Peyer's patch (tissue), 4 donors: ENCODE measurements around the gene TAS1R3. TPM values are rescaled to one million over a fixed set of nuclear protein-coding genes. Genes with fewer than 3 reads are reported as not detected.

Experiments
- DNase-seq, 3 donors: peaks; one replicate each; pipeline ENCODE4 v3.0.0-alpha.2; 2017 to 2019
- H3K27ac ChIP-seq, 4 donors: fragments of 200-600 bp; sonication (generic); one replicate each; pipeline ENCODE4 v1.5.1; 2016 to 2019
- H3K27me3 ChIP-seq, 2 donors: fragments of 200-600 bp; sonication (generic); one replicate each; pipeline ENCODE4 v1.5.1; 2019
- H3K36me3 ChIP-seq, 3 donors: fragments of 200-600 bp; sonication (generic); one replicate each; pipeline ENCODE4 v1.5.1; 2016 to 2019
- H3K4me1 ChIP-seq, 4 donors: fragments of 200-600 bp; sonication (generic); one replicate each; pipeline ENCODE4 v1.5.1; 2016 to 2019
- H3K4me3 ChIP-seq, 4 donors: fragments of 200-600 bp; sonication (generic); 1 replicate in 3 of 4; 2 replicates in 1 of 4; pipeline ENCODE4 v1.5.1; 2016 to 2019; ENCODE audit warnings: mild to moderate bottlenecking in 1 of 4
- H3K9me3 ChIP-seq, 4 donors: fragments of 200-600 bp; sonication (generic); one replicate each; pipeline ENCODE4 v1.5.1; 2016 to 2019; ENCODE audit warnings: mild to moderate bottlenecking in 1 of 4
- CTCF ChIP-seq, 6 experiments: fragments of 450-650 bp in 4 of 6; fragments of 200-600 bp in 2 of 6; sonication (generic) in 1 of 6; IDR thresholded peaks; one replicate each; pipeline ENCODE4 v1.5.1; 2017 to 2019; ENCODE audit warnings: antibody characterized with exemption in 6 of 6, mild to moderate bottlenecking in 3 of 6, moderate library complexity in 1 of 6
- POLR2A ChIP-seq, 2 donors: fragments of 450-650 bp; IDR thresholded peaks; one replicate each; pipeline ENCODE4 v1.5.1; 2017; ENCODE audit warnings: antibody characterized with exemption in 2 of 2, mild to moderate bottlenecking in 2 of 2, moderate library complexity in 2 of 2
- total RNA-seq, 4 donors: library from RNA; depleted of rRNA; stranded (reverse); fragments of >200 nt; gene quantifications; one replicate each; pipeline ENCODE4 v1.1.0, GENCODE V29; 2016

Gene TAS1R3
- total RNA-seq, 4 donors from 2014 or later: 2.1 to 5.8 (median 3.0) TPM

GRCh38 chr1:1332031-1332755 lies 1.1 kb downstream of the TAS1R3 start:
- peaks cover 0 to 35% (median 0%) of the 10 kb centered on the region in 3 donors for H3K36me3 ChIP-seq
- peaks cover 0 to 11% (median 6%) of the 10 kb centered on the region in 4 donors for H3K4me1 ChIP-seq
- no peak for TF ChIP-seq CTCF (IDR thresholded peaks at IDR 0.05)
- no peak for TF ChIP-seq POLR2A (IDR thresholded peaks at IDR 0.05)

GRCh38 chr1:1332774-1333480 lies 1.8 kb downstream of the TAS1R3 start:
- no peak for TF ChIP-seq CTCF (IDR thresholded peaks at IDR 0.05)
- TF ChIP-seq POLR2A (IDR thresholded peaks at IDR 0.05): no peak
- no peak overlapping the region for H3K27ac ChIP-seq
- H3K27me3 ChIP-seq: no peaks in the 10 kb centered on the region
- peak in 2 of 3 donors; percentile 80 for DNase-seq
- H3K4me1 ChIP-seq: peaks cover 0 to 11% (median 6%) of the 10 kb centered on the region in 4 donors
- no peaks in the 10 kb centered on the region for H3K9me3 ChIP-seq
- H3K4me3 ChIP-seq: no peak overlapping the region
- peaks cover 0 to 32% (median 0%) of the 10 kb centered on the region in 3 donors for H3K36me3 ChIP-seq

More at GRCh38 chr1:1332031-1332755, 1.1 kb downstream of the TAS1R3 start:
- H3K27ac ChIP-seq: no peak overlapping the region
- H3K9me3 ChIP-seq: no peaks in the 10 kb centered on the region
- DNase-seq: no peak
- H3K4me3 ChIP-seq: no peak overlapping the region
- no peaks in the 10 kb centered on the region for H3K27me3 ChIP-seq

DNA sequence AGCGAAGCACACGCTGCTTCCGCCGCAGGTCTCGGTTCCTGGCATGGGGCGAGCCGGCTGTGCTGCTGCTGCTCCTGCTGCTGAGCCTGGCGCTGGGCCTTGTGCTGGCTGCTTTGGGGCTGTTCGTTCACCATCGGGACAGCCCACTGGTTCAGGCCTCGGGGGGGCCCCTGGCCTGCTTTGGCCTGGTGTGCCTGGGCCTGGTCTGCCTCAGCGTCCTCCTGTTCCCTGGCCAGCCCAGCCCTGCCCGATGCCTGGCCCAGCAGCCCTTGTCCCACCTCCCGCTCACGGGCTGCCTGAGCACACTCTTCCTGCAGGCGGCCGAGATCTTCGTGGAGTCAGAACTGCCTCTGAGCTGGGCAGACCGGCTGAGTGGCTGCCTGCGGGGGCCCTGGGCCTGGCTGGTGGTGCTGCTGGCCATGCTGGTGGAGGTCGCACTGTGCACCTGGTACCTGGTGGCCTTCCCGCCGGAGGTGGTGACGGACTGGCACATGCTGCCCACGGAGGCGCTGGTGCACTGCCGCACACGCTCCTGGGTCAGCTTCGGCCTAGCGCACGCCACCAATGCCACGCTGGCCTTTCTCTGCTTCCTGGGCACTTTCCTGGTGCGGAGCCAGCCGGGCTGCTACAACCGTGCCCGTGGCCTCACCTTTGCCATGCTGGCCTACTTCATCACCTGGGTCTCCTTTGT lies 2.6 kb downstream of the TAS1R3 start:
- Histone ChIP-seq H3K4me1 (peaks cover 0 to 11% (median 6%) of the 10 kb centered on the region in 4 donors), H3K4me3 (no peak overlapping the region), H3K27ac (no peak overlapping the region), H3K27me3 (no peaks in the 10 kb centered on the region), H3K36me3 (peaks cover 0 to 31% (median 0%) of the 10 kb centered on the region in 3 donors), H3K9me3 (no peaks in the 10 kb centered on the region)
- no peak for TF ChIP-seq POLR2A (IDR thresholded peaks at IDR 0.05)
- no peak for TF ChIP-seq CTCF (IDR thresholded peaks at IDR 0.05)
- no peak for DNase-seq

- no peaks in the 10 kb centered on the region for H3K27me3 ChIP-seq
- TF ChIP-seq CTCF (IDR thresholded peaks at IDR 0.05): no peak
- TF ChIP-seq POLR2A (IDR thresholded peaks at IDR 0.05): no peak
- H3K27ac ChIP-seq: no peak overlapping the region
- H3K9me3 ChIP-seq: no peaks in the 10 kb centered on the region
- H3K4me1 ChIP-seq: peaks cover 0 to 11% (median 6%) of the 10 kb centered on the region in 4 donors
- no peak overlapping the region for H3K4me3 ChIP-seq
- DNase-seq: no peak
- peaks cover 0 to 39% (median 0%) of the 10 kb centered on the region in 3 donors for H3K36me3 ChIP-seq
Observed at GRCh38 chr1:1334835-1335234, 3.8 kb downstream of the TAS1R3 start.

- Histone ChIP-seq H3K27me3 (no peaks in the 10 kb centered on the region), H3K4me3 (no peak overlapping the region), H3K9me3 (no peaks in the 10 kb centered on the region), H3K4me1 (peaks cover 0 to 11% (median 6%) of the 10 kb centered on the region in 4 donors), H3K36me3 (peaks cover 0 to 44% (median 0%) of the 10 kb centered on the region in 3 donors), H3K27ac (no peak overlapping the region)
- TF ChIP-seq CTCF (IDR thresholded peaks at IDR 0.05): no peak
- TF ChIP-seq POLR2A (IDR thresholded peaks at IDR 0.05): no peak
- DNase-seq: no peak
Observed at GRCh38 chr1:1335283-1335682, 4.2 kb downstream of the TAS1R3 start.
